Ishikawa (cell line): ENCODE results near the gene UTS2R.

ENCODE experiments used
- CEBPB ChIP-seq: IDR thresholded peaks from 2 replicates; pipeline ENCODE4 v1.6.1; 2012
- CREB1 ChIP-seq: IDR thresholded peaks from 2 replicates; pipeline ENCODE4 v1.6.1; 2012; ENCODE audit warnings: low read depth
- EGR1 ChIP-seq: IDR thresholded peaks from 2 replicates; pipeline ENCODE4 v1.6.1; 2012
- EP300 ChIP-seq: IDR thresholded peaks from 2 replicates; pipeline ENCODE4 v1.6.1; 2012; ENCODE audit warnings: borderline replicate concordance
- FOXM1 ChIP-seq: IDR thresholded peaks from 2 replicates; pipeline ENCODE4 v1.6.1; 2012; ENCODE audit warnings: low read depth, borderline replicate concordance
- MAX ChIP-seq: IDR thresholded peaks from 2 replicates; pipeline ENCODE4 v1.6.1; 2012
- NFIC ChIP-seq: IDR thresholded peaks from 2 replicates; pipeline ENCODE4 v1.6.1; 2012
- RAD21 ChIP-seq: IDR thresholded peaks from 2 replicates; pipeline ENCODE4 v1.6.1; 2012; ENCODE audit warnings: low read depth
- REST ChIP-seq: IDR thresholded peaks from 2 replicates; pipeline ENCODE4 v1.6.1; 2012; ENCODE audit warnings: low read depth, mild to moderate bottlenecking
- TAF1 ChIP-seq: IDR thresholded peaks from 2 replicates; pipeline ENCODE4 v1.6.1; 2012; ENCODE audit warnings: low read depth, mild to moderate bottlenecking
- TCF12 ChIP-seq: IDR thresholded peaks from 2 replicates; pipeline ENCODE4 v1.6.1; 2012; ENCODE audit warnings: low read depth
- TEAD4 ChIP-seq: IDR thresholded peaks from 2 replicates; pipeline ENCODE4 v1.6.1; 2012
- USF1 ChIP-seq: IDR thresholded peaks from 2 replicates; pipeline ENCODE4 v1.6.1; 2012
- YY1 ChIP-seq: IDR thresholded peaks from 2 replicates; pipeline ENCODE4 v1.6.1; 2012; ENCODE audit warnings: low read depth
- ZBTB7A ChIP-seq: IDR thresholded peaks from 2 replicates; pipeline ENCODE4 v1.6.1; 2012; ENCODE audit warnings: low read depth

Gene UTS2R

GRCh38 chr17:82328141-82328993, 43.2 kb upstream of the UTS2R start:
- TF ChIP-seq CEBPB = no peak
- TF ChIP-seq NFIC = no peak
- no peak for TF ChIP-seq TAF1
- no peak for TF ChIP-seq TCF12
- TF ChIP-seq REST = no peak
- TF ChIP-seq RAD21 = no peak
- no peak for TF ChIP-seq EGR1
- TF ChIP-seq USF1 = no peak
- TF ChIP-seq YY1 = no peak
- TF ChIP-seq ZBTB7A = no peak
- TF ChIP-seq TEAD4 = no peak
- no peak for TF ChIP-seq CREB1
- no peak for TF ChIP-seq FOXM1
- no peak for TF ChIP-seq MAX

GRCh38 chr17:82328994-82329507, 42.5 kb upstream of the UTS2R start:
- no peak for TF ChIP-seq EP300
- no peak for TF ChIP-seq CREB1
- no peak for TF ChIP-seq TCF12
- no peak for TF ChIP-seq ZBTB7A
- no peak for TF ChIP-seq USF1
- TF ChIP-seq NFIC = no peak
- no peak for TF ChIP-seq MAX
- TF ChIP-seq RAD21 = no peak
- TF ChIP-seq CEBPB = no peak
- no peak for TF ChIP-seq YY1
- TF ChIP-seq TEAD4 = no peak
- no peak for TF ChIP-seq FOXM1
- TF ChIP-seq REST = no peak
- TF ChIP-seq TAF1 = no peak
- no peak for TF ChIP-seq EGR1

- TF ChIP-seq TEAD4 = no peak
- TF ChIP-seq RAD21 = no peak
- no peak for TF ChIP-seq EGR1
- no peak for TF ChIP-seq CEBPB
- TF ChIP-seq TCF12 = no peak
These were observed 41.8 kb upstream of the UTS2R start for GRCh38 chr17:82329683-82330321.

- TF ChIP-seq CEBPB (no peak), TEAD4 (no peak), USF1 (no peak), ZBTB7A (0 out of 2 replicates have a peak, but pooled peaks have one; percentile 31), CREB1 (no peak), RAD21 (no peak), TCF12 (peak; percentile 86), REST (no peak), MAX (no peak), EGR1 (no peak), FOXM1 (no peak), YY1 (no peak), NFIC (peak; percentile 97), EP300 (peak; percentile 47; the same call in 1 of the 2 replicates), TAF1 (no peak)
These were observed 41.0 kb upstream of the UTS2R start for GRCh38 chr17:82330322-82331239.
